GM18951 (cell line): ENCODE results near the gene PTPRD.

ENCODE experiments used
- POLR2A ChIP-seq: IDR thresholded peaks from 4 replicates; pipeline ENCODE4 v1.6.1; 2011; ENCODE audit warnings: mild to moderate bottlenecking; ENCODE audit not compliant: insufficient read length, insufficient read depth; ENCODE audit errors: extremely low read depth
- in situ Hi-C: fragments of 300-500 bp; cut with MboI; formaldehyde crosslinking; loops from one replicate; pipeline ENCODE4 v1.12.0; 2022; ENCODE audit warnings: low sequenced_read_pairs, mixed read lengths, inconsistent platforms; ENCODE audit not compliant: unreplicated experiment

PTPRD gene

GRCh38 chr9:9612755-9613154 is 1000.0 kb downstream of the PTPRD start:
- in situ Hi-C loops: loop anchor here (10.0 to 25.0 kb wide), 2 partner anchors 182 to 300 kb away; no protein-coding TSS in a partner anchor

GRCh38 chr9:9612270-9612669 is 1000.5 kb downstream of the PTPRD start:
- TF ChIP-seq POLR2A: no peak
- in situ Hi-C loops: loop anchor here (10.0 to 25.0 kb wide), 2 partner anchors 183 to 300 kb away; no protein-coding TSS in a partner anchor

More at GRCh38 chr9:9612755-9613154, 1000.0 kb downstream of the PTPRD start:
- TF ChIP-seq POLR2A: no peak

- in situ Hi-C loops: loop anchor here (25.0 kb wide), 1 partner anchor 307 kb away; no protein-coding TSS in a partner anchor
- TF ChIP-seq POLR2A: no peak
Measured at GRCh38 chr9:9605681-9606080, 1007.1 kb downstream of the PTPRD start.

GRCh38 chr9:9603345-9603744 is 1009.5 kb downstream of the PTPRD start:
- TF ChIP-seq POLR2A: no peak

GRCh38 chr9:9598723-9599122 is 1014.1 kb downstream of the PTPRD start:
- no peak for TF ChIP-seq POLR2A
- in situ Hi-C loops: no loop called here

More at GRCh38 chr9:9603345-9603744, 1009.5 kb downstream of the PTPRD start:
- in situ Hi-C loops: loop anchor here (25.0 kb wide), 1 partner anchor 309 kb away; no protein-coding TSS in a partner anchor

GRCh38 chr9:9592104-9592503 is 1020.7 kb downstream of the PTPRD start:
- TF ChIP-seq POLR2A: no peak
- in situ Hi-C loops: no loop called here

GRCh38 chr9:9585920-9586319 is 1026.9 kb downstream of the PTPRD start:
- no peak for TF ChIP-seq POLR2A
- in situ Hi-C loops: no loop called here

- no peak for TF ChIP-seq POLR2A
- in situ Hi-C loops: no loop called here
Measured at GRCh38 chr9:9574080-9574479, 1038.7 kb downstream of the PTPRD start.

GRCh38 chr9:9565700-9566099 is 1047.1 kb downstream of the PTPRD start:
- in situ Hi-C loops: no loop called here
- no peak for TF ChIP-seq POLR2A

- in situ Hi-C loops: no loop called here
- no peak for TF ChIP-seq POLR2A
Measured at GRCh38 chr9:9563817-9564216, 1049.0 kb downstream of the PTPRD start.

GRCh38 chr9:9560382-9561035 is 1052.3 kb downstream of the PTPRD start:
- no peak for TF ChIP-seq POLR2A
- in situ Hi-C loops: no loop called here

- in situ Hi-C loops: no loop called here
- no peak for TF ChIP-seq POLR2A
Measured at GRCh38 chr9:9558907-9559306, 1053.9 kb downstream of the PTPRD start.

- in situ Hi-C loops: no loop called here
- no peak for TF ChIP-seq POLR2A
Measured at GRCh38 chr9:9557804-9558334, 1054.9 kb downstream of the PTPRD start.
